DOHH2 (cell line): ENCODE results near the gene KCTD12.

Experiments used
- H3F3A ChIP-seq: fragments of 200-600 bp; sonication (generic), shearing (Covaris generic); 2 replicates; pipeline ENCODE4 v1.6.0; 2016; ENCODE audit warnings: antibody characterized with exemption, mild to moderate bottlenecking; ENCODE audit not compliant: control insufficient read depth, insufficient read depth
- H3K27ac ChIP-seq: fragments of 200-600 bp; sonication (generic); 2 replicates; pipeline ENCODE4 v1.5.1; 2014; ENCODE audit warnings: low read depth, mild to moderate bottlenecking, low read length, moderate library complexity
- H3K27me3 ChIP-seq: fragments of 200-600 bp; sonication (generic); 2 replicates; pipeline ENCODE4 v1.6.1; 2014; ENCODE audit warnings: mild to moderate bottlenecking, low read length, mixed read lengths; ENCODE audit not compliant: control insufficient read depth
- H3K36me3 ChIP-seq: fragments of 200-600 bp; sonication (generic); 2 replicates; pipeline ENCODE4 v1.6.1; 2014; ENCODE audit warnings: mild to moderate bottlenecking, low read length, moderate library complexity, mixed read lengths; ENCODE audit not compliant: control insufficient read depth
- H3K4me1 ChIP-seq: fragments of 200-600 bp; sonication (generic); 2 replicates; pipeline ENCODE4 v1.6.1; 2014; ENCODE audit warnings: mild to moderate bottlenecking, low read length, mixed read lengths; ENCODE audit not compliant: control insufficient read depth
- H3K4me2 ChIP-seq: fragments of 200-600 bp; sonication (generic); 2 replicates; pipeline ENCODE4 v1.6.0; 2014; ENCODE audit warnings: mild to moderate bottlenecking, low read length, moderate library complexity
- H3K4me3 ChIP-seq: fragments of 200-600 bp; sonication (generic); 2 replicates; pipeline ENCODE4 v1.5.1; 2014; ENCODE audit warnings: mild to moderate bottlenecking, low read length, mixed read lengths
- H3K79me2 ChIP-seq: fragments of 200-600 bp; sonication (generic); 2 replicates; pipeline ENCODE4 v1.6.1; 2014; ENCODE audit warnings: mild to moderate bottlenecking, low read length, mixed read lengths; ENCODE audit not compliant: control insufficient read depth
- H3K9me2 ChIP-seq: fragments of 200-600 bp; sonication (generic); replicated peaks from 2 replicates; pipeline ENCODE4 v1.6.1; 2014; ENCODE audit warnings: mild to moderate bottlenecking, low read length, mixed read lengths; ENCODE audit not compliant: control insufficient read depth
- H3K9me3 ChIP-seq: fragments of 200-600 bp; sonication (generic); 2 replicates; pipeline ENCODE4 v1.6.1; 2014; ENCODE audit warnings: antibody characterized with exemption, low read length, mixed read lengths; ENCODE audit not compliant: control insufficient read depth, insufficient read depth
- H4K20me1 ChIP-seq: fragments of 200-600 bp; sonication (generic); 2 replicates; pipeline ENCODE4 v1.6.0; 2014; ENCODE audit warnings: low read depth, mild to moderate bottlenecking, antibody characterized with exemption, low read length, moderate library complexity; ENCODE audit not compliant: control insufficient read depth, insufficient read depth
- CTCF ChIP-seq: fragments of 200-600 bp; sonication (generic); IDR thresholded peaks from one replicate; pipeline ENCODE4 v1.5.1; 2014; ENCODE audit warnings: antibody characterized with exemption, mild to moderate bottlenecking, low read depth, low read length; ENCODE audit not compliant: poor library complexity, severe bottlenecking
- EZH2phosphoT487 ChIP-seq: fragments of 200-600 bp; sonication (generic); IDR thresholded peaks from 2 replicates; pipeline ENCODE4 v1.6.1; 2017; ENCODE audit warnings: borderline replicate concordance, mild to moderate bottlenecking, antibody characterized with exemption, low read length, moderate library complexity, mixed read lengths

Gene KCTD12

GRCh38 chr13:76883236-76883635, 3.0 kb downstream of the KCTD12 start:
- TF ChIP-seq EZH2phosphoT487 = no peak
- Histone ChIP-seq H3K4me1 (peaks cover 17% of the 10 kb centered on the region), H3K27ac (no peak overlapping the region), H3K79me2 (no peaks in the 10 kb centered on the region), H3K4me3 (no peak overlapping the region), H4K20me1 (no peaks in the 10 kb centered on the region), H3K27me3 (peaks cover 39% of the 10 kb centered on the region), H3K9me2 (no peaks in the 10 kb centered on the region), H3K9me3 (no peaks in the 10 kb centered on the region), H3K4me2 (no peak overlapping the region), H3K36me3 (no peaks in the 10 kb centered on the region), H3F3A (no peaks in the 10 kb centered on the region)

DNA sequence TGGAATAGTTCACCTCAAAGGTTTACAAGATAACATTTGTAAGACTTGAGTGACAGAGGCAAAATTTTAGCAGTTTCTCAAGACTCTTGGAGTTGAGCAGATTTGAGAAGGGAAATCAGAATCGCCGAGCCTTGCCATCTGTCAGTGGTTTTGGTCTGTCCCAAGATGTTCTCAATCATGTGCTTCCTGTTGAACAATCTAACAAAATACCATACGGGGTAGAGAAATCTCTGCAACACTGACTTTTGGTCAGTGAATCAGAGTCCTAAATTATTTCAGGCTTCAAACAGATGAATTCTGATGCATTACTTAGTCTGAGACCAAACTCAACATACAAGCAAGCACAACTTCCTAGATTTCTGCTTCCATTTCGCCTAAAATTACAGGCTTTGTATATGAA, 3.8 kb downstream of the KCTD12 start:
- H3K79me2 ChIP-seq = no peaks in the 10 kb centered on the region
- H3K36me3 ChIP-seq = no peaks in the 10 kb centered on the region
- peaks cover 31% of the 10 kb centered on the region for H3K27me3 ChIP-seq
- no peaks in the 10 kb centered on the region for H3K9me2 ChIP-seq
- no peaks in the 10 kb centered on the region for H4K20me1 ChIP-seq
- H3K4me3 ChIP-seq = no peak overlapping the region
- H3K9me3 ChIP-seq = no peaks in the 10 kb centered on the region
- no peak overlapping the region for H3K27ac ChIP-seq
- TF ChIP-seq CTCF (no peak), EZH2phosphoT487 (no peak)
- H3K4me1 ChIP-seq = peaks cover 17% of the 10 kb centered on the region
- no peak overlapping the region for H3K4me2 ChIP-seq
- H3F3A ChIP-seq = no peaks in the 10 kb centered on the region

- no peaks in the 10 kb centered on the region for H3K9me2 ChIP-seq
- H3K4me2 ChIP-seq = peak overlapping the region; percentile 13; the same call in 1 of the 2 replicates
- H3K4me3 ChIP-seq = no peak overlapping the region
- no peaks in the 10 kb centered on the region for H3K79me2 ChIP-seq
- no peak overlapping the region for H3K27ac ChIP-seq
- peaks cover 11% of the 10 kb centered on the region for H3K4me1 ChIP-seq
- TF ChIP-seq EZH2phosphoT487 = no peak
- TF ChIP-seq CTCF = no peak
- no peaks in the 10 kb centered on the region for H3K36me3 ChIP-seq
- peaks cover 17% of the 10 kb centered on the region for H3K27me3 ChIP-seq
- H3K9me3 ChIP-seq = no peaks in the 10 kb centered on the region
- H4K20me1 ChIP-seq = no peaks in the 10 kb centered on the region
- H3F3A ChIP-seq = no peaks in the 10 kb centered on the region
Observed at GRCh38 chr13:76879883-76880270, 6.3 kb downstream of the KCTD12 start.

DNA sequence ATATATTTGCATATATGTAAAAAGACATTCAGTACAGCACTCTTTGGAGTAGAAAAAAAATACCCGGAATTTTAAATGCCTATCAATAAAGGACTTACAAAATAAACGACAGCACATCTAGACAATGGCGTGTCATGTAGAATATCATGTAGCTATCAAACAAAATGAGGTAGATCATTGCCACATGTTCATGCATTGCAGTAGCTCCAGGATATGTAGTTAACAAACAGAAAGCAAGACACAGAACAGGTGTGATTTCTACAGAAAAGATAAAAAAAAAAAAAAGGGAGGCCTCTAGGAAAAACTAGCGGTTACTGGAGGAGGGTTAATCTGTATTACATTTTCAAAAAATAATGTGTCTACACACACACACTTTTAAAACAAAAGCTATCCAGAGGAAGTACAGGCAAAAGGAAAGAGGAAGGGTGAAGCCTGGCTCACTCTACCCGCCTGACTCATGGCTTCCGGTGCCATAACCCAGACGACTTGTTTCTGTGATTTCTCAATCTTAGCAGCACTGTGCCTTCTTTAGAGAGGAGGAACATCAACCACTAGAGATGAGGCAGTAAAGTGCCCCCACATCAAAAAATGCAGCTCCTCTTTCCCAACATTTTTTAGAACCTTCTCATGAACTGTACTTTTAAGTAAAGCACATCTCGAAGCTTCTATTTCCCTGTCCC, 6.9 kb downstream of the KCTD12 start:
- H3K9me3 ChIP-seq = no peaks in the 10 kb centered on the region
- peaks cover 17% of the 10 kb centered on the region for H3K27me3 ChIP-seq
- no peaks in the 10 kb centered on the region for H3K9me2 ChIP-seq
- H3K79me2 ChIP-seq = no peaks in the 10 kb centered on the region
- TF ChIP-seq CTCF (no peak), EZH2phosphoT487 (no peak)
- H3K27ac ChIP-seq = no peak overlapping the region
- H4K20me1 ChIP-seq = no peaks in the 10 kb centered on the region
- H3K4me2 ChIP-seq = peak overlapping the region; percentile 13; the same call in 1 of the 2 replicates
- H3K4me3 ChIP-seq = no peak overlapping the region
- no peaks in the 10 kb centered on the region for H3F3A ChIP-seq
- 0 out of 2 replicates have a peak, but pooled peaks cover 7% of the 10 kb centered on the region for H3K4me1 ChIP-seq
- H3K36me3 ChIP-seq = no peaks in the 10 kb centered on the region
